Naive B cell (primary cell): ENCODE results near the gene RSRP1. TPM values are rescaled to one million over a fixed set of nuclear protein-coding genes. Genes with fewer than 3 reads are reported as not detected.
"Not testable (repeated sequence)": the region's sequence is repeated elsewhere in the genome, so short reads cannot be mapped to it uniquely, and the experiment has no call there.

ENCODE experiments used
- ATAC-seq, 2 donors: fragments of 150-1000 bp; cut with Tn5 transposase; 2 replicates each; pipeline ENCODE4 v1.10.0; 2021; ENCODE audit warnings: low read depth in 2 of 2, mild to moderate bottlenecking in 2 of 2, moderate library complexity in 2 of 2
- DNase-seq: peaks from one replicate; pipeline ENCODE4 v3.0.0; 2022
- H3K27ac Mint-ChIP-seq, 6 donors: one replicate each; pipeline ENCODE4 v1.8.0; 2020 to 2022; ENCODE audit warnings: mild to moderate bottlenecking in 6 of 6, mixed read lengths in 6 of 6, moderate library complexity in 5 of 6, inconsistent platforms in 2 of 6
- H3K27me3 Mint-ChIP-seq, 3 donors: one replicate each; pipeline ENCODE4 v1.8.0; 2021 to 2022; ENCODE audit warnings: mixed read lengths in 3 of 3, mild to moderate bottlenecking in 1 of 3
- H3K36me3 Mint-ChIP-seq, 2 donors: one replicate each; pipeline ENCODE4 v1.8.0; 2020 to 2022; ENCODE audit warnings: mixed read lengths in 2 of 2, inconsistent platforms in 1 of 2, mild to moderate bottlenecking in 1 of 2
- H3K4me1 Mint-ChIP-seq, 3 donors: one replicate each; pipeline ENCODE4 v1.8.0; 2020 to 2022; ENCODE audit warnings: mixed read lengths in 3 of 3, inconsistent platforms in 1 of 3, mild to moderate bottlenecking in 1 of 3, moderate library complexity in 1 of 3
- H3K4me3 Mint-ChIP-seq, 8 donors: one replicate each; pipeline ENCODE4 v1.8.0; 2020 to 2022; ENCODE audit warnings: mild to moderate bottlenecking in 8 of 8, mixed read lengths in 8 of 8, moderate library complexity in 8 of 8, inconsistent platforms in 2 of 8
- H3K9me3 Mint-ChIP-seq, 7 donors: one replicate each; pipeline ENCODE4 v1.8.0; 2020 to 2022; ENCODE audit warnings: mixed read lengths in 7 of 7, mild to moderate bottlenecking in 5 of 7, inconsistent platforms in 2 of 7, moderate library complexity in 1 of 7
- polyA plus RNA-seq, 6 donors: library from polyadenylated mRNA; unstranded; fragments of 300-500 nt; fragmentation: Illumina TruSeq; gene quantifications; one replicate each; pipeline ENCODE4 v1.2.3, GENCODE V29; 2021; ENCODE audit warnings: low read depth in 6 of 6

The RSRP1 gene
- polyA plus RNA-seq, 6 donors from 2014 or later, result 34.2 to 78.0 (median 68.9) TPM

DNA sequence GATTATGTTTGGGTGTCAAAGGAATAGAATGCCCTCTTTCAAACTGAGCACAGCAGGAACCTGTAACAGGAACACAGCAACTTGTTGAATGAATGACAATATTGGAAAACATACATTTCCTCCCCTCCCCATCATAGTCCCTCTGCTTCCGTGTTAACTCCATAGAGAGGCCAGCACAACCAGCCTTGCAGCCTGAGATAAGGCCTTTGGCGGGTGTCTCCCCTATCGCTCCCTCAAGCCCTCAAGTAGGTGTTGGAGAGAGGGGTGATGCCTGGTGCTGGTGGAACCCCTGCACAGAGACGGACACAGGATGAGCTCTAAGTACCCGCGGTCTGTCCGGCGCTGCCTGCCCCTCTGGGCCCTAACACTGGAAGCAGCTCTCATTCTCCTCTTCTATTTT is 25.0 kb upstream of the RSRP1 start, which contains the start of gene RHD:
Gene RHD (plus strand): TSS at position 272 of the 400 bp plus-strand sequence. CDS start 39 bp downstream, at position 311.
- peaks cover 0 to 12% (median 10%) of the 10 kb centered on the region in 3 donors for H3K4me1 Mint-ChIP-seq
- not testable (repeated sequence) for ATAC-seq, H3K36me3 Mint-ChIP-seq, H3K9me3 Mint-ChIP-seq, H3K27me3 Mint-ChIP-seq, DNase-seq, H3K27ac Mint-ChIP-seq, H3K4me3 Mint-ChIP-seq

DNA sequence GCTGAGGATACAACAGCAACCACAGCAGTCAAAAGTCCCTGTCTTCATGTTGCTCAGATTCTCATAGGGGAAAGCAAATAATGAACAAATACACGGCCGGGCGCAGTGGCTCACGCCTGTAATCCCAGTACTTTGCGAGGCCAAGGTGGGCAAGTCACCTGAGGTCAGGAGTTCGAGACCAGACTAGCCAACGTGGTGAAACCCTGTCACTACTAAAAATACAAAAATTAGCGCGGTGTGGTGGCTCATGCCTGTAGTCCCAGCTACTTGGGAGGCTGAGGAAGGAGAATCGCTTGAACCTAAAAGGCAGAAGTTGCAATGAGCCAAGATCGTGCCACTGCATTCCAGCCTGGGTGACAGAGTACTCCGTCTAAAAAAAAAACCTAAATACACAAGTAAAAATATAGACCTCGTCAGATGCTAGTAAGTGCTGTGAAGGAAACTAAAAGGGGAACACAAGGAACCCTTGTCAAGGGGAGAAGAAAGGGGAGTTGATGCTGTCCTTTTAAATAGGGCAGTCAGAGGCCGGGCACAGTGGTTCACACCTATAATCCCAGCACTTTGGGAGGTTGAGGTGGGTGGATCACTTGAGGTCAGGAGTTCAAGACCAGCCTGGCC is 21.0 kb upstream of the RSRP1 start:
- not testable (repeated sequence) for DNase-seq, H3K27me3 Mint-ChIP-seq, ATAC-seq, H3K9me3 Mint-ChIP-seq, H3K36me3 Mint-ChIP-seq
- H3K27ac Mint-ChIP-seq, result peak overlapping the region; percentile 82 to 96 (median 90)
- H3K4me1 Mint-ChIP-seq, result peaks cover 0 to 27% (median 11%) of the 10 kb centered on the region in 3 donors
- H3K4me3 Mint-ChIP-seq, result peak overlapping the region; percentile 72 to 95 (median 90)

DNA sequence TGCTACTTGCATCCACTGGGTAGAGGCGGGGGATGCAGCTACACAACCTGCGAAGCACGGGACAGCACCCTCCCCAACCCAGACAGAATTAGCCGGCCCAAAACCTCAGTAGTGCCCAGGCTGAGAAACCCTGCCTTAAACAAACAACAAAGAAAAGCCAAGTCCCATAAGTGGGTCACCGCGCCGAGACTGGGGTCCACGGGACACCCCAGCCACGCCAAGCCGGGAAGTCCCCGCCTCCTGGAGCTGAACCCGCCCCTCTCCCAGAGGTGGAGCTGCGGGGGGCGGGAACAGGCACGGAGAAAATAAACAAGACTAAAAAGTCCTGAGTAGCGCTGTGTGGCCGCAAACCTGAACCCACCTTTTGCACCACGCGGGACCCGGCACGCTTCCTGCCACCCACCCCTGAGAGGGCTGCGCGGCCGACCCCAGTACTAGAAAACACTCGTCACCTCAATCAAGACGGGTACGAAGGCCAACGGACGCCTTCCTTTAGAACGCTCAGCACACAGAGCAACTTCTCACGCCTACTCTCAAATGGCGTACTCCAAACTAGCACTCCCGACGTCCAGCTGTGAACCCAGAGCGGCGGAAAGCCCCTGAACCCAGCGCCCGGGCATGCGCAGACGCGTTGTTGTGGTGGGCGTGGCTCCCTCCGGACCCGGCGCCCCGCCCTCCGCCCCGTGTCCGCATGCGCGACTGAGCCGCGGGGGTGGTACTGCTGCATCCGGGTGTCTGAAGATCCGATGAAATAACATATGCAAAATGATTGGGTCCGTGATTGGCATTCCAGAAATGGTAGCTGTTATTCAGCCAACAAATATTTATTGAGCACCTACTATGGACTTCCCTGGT is 20.3 kb upstream of the RSRP1 start:
- not testable (repeated sequence) for H3K9me3 Mint-ChIP-seq, H3K36me3 Mint-ChIP-seq, H3K27me3 Mint-ChIP-seq
- Mint-ChIP-seq H3K27ac (peak overlapping the region; percentile 82 to 96 (median 90)), H3K4me1 (peaks cover 0 to 33% (median 16%) of the 10 kb centered on the region in 3 donors), H3K4me3 (peak overlapping the region; percentile 72 to 99 (median 90))
- peak; percentile 84 for ATAC-seq
- peak; percentile 88 for DNase-seq

DNA sequence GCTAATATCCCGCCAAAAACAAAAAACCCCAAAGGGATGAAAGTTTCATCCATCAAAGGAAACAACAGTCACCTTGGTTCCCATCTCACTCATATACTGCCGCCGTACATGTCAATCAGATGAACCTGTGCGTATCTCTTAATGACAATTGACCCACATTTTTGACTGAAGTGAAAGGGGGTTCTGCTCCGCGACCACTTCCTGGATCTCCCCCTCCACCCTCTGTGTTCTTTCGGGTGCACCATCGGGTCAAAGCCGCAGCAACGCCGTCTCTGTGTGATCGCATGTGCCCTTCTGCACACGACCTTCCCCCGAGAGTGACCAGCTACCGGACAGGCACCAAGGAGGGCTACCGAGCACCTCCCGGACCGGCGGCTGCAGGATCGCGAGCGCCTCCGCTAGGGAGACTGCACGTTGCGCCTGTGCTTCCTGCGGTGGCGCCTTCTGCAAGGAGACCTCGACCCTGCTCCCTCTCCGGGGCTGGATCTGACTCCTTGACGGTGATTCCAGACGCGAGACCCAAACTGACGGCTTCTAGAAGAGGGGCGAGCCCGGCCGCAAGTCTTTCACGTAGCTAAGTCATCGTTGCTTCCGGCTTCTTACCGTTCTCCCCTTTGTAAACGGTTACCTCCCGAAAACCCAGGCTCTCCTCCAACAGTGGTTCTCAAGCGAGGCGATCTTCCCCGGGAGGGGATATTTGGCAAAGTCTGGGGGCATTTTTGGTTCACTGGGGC is 19.5 kb upstream of the RSRP1 start:
- peak; percentile 12 to 17 for ATAC-seq
- not testable (repeated sequence) for H3K9me3 Mint-ChIP-seq

DNA sequence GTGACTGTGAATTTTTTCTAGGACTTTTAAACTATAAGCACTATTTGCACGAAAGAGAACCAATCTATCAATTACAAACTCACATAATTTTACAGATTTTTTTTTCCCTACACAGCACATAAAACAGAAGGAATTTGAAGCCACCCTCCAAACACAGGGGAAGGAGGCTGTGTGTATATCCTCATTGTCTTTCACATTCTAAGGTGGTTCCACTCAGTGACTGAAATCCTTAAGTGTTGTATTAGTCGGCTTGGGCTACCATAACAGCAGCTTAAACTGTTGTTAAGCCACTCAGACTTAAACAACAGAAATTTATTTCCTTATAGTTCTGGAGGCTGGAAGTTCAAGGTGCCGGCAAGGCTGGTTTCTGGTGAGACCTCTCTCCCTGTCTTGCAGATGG is 13.1 kb upstream of the RSRP1 start:
- not testable (repeated sequence) for H3K4me3 Mint-ChIP-seq, H3K9me3 Mint-ChIP-seq, H3K27me3 Mint-ChIP-seq, ATAC-seq, H3K36me3 Mint-ChIP-seq, H3K27ac Mint-ChIP-seq, DNase-seq
- H3K4me1 Mint-ChIP-seq, result peaks cover 10 to 45% (median 14%) of the 10 kb centered on the region in 3 donors

More for the DNA sequence above, 19.5 kb upstream of the RSRP1 start:
- H3K27me3 Mint-ChIP-seq, H3K36me3 Mint-ChIP-seq, DNase-seq: not testable (repeated sequence)
- Mint-ChIP-seq H3K27ac (peak overlapping the region in 5 of 6 donors; percentile 67 to 96 (median 89)), H3K4me1 (peaks cover 0 to 37% (median 16%) of the 10 kb centered on the region in 3 donors), H3K4me3 (peak overlapping the region; percentile 76 to 100 (median 93))

DNA sequence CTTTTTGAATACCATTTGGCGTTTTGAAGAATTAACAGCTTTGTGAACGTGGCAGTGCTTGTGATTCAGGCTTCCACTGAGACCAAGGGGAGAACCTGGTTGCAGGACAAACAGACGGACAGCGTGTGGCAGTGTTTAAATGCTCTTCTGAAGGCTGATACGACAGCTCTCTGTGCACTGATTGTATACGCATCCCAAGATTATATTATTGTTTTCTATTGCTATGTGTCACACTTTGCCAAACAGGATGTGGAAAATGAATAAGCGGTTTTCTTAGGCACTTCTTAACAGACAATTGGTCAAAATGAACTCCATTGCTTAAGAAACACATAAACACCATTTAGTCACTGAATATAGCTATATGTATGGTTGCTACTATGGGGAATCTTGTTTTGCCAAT is 12.6 kb upstream of the RSRP1 start:
- H3K4me3 Mint-ChIP-seq, H3K27me3 Mint-ChIP-seq, H3K9me3 Mint-ChIP-seq, DNase-seq, H3K36me3 Mint-ChIP-seq: not testable (repeated sequence)
- H3K4me1 Mint-ChIP-seq, result peaks cover 13 to 46% (median 14%) of the 10 kb centered on the region in 3 donors
- H3K27ac Mint-ChIP-seq, result peak overlapping the region in 1 of 6 donors; percentile 6
- ATAC-seq, result peak in 1 of 2 donors; percentile 16

DNA sequence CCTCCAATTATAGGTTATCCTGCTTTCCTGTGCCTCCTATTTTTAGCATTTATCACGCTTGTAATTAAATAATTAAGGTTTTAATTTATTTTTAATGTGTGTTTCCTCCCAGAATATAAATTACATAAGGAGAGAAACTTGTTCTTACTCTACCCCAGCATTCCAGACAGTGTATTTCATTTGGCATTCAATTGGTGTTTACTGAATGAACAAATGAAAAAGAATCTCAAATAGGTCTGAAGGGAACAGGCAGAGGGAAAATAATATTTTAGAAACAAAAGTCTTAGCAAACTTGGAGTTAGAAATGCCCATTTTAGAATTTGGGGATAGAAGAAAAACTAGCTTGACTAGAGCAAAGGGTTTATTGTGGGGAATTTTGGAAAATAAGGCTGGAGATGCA is 9.9 kb upstream of the RSRP1 start:
- DNase-seq (no peak), ATAC-seq (no peak)
- Mint-ChIP-seq H3K9me3 (no peaks in the 10 kb centered on the region), H3K27me3 (no peaks in the 10 kb centered on the region), H3K36me3 (no peaks in the 10 kb centered on the region), H3K4me3 (no peak overlapping the region), H3K27ac (no peak overlapping the region), H3K4me1 (peaks cover 8 to 47% (median 20%) of the 10 kb centered on the region in 3 donors)

DNA sequence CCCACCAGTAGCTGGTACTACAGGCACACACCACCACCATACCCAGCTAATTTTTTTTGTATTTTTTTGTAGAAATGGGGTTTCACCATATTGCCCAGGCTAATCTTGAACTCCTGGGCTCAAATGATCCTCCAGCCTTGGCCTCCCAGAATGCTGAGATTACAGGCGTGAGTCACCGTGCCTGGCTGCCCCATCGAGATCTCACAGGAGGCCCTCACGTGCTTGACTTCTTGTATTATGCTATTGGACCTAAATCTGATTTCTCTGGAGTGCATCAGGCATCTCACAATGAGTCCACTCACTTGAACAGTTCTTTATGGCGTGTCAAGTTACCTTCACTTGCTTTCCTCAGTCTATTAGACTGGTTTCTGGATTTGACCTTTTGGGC is 9.3 kb upstream of the RSRP1 start:
- H3K27me3 Mint-ChIP-seq, result no peaks in the 10 kb centered on the region
- ATAC-seq (no peak), DNase-seq (no peak)
- no peaks in the 10 kb centered on the region for H3K9me3 Mint-ChIP-seq
- H3K36me3 Mint-ChIP-seq, result no peaks in the 10 kb centered on the region
- H3K4me3 Mint-ChIP-seq, result no peak overlapping the region
- peaks cover 8 to 52% (median 23%) of the 10 kb centered on the region in 3 donors for H3K4me1 Mint-ChIP-seq
- H3K27ac Mint-ChIP-seq, result peak overlapping the region in 2 of 6 donors; percentile 63 to 78

DNA sequence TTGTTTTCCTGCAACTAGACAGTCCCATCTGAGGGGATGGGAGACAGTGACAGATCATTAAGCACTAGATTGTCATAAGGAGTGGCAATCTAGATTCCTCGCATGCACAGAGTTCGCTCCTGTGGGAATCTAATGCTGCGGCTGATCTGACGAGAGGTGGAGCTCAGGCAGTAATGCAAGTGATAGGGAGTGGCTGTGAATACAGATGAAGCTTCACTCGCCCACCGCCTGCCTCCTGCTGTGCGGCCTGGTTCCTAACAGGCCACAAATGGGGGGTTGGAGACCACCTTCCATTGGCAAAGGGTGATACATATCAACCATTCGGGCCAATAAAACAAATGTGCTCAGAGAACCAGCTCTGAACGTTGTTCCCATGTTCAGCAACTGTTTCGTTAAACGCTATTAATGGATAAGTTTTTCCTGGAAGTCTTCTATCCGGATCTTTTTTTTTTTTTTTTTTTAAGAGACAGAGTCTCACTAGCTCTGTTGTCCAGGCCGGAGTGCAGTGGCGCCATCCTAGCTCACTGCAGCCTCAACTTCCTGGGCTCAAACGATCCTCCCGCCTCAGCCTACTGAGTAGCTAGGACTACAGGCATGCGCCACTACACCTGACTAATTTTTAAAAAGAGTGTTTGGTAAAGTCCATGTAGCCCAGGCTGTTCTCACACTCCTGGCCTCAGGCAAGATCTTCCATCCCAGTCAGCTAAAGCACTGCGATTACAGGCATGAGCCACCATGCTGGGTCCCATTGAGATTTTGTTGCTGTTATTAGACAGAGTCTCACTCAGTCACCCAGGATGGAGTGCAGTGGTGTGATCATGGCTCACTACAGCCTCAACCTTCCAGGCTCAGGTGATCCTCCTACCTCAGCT is 8.7 kb upstream of the RSRP1 start:
- Mint-ChIP-seq H3K36me3 (no peaks in the 10 kb centered on the region), H3K27me3 (no peaks in the 10 kb centered on the region), H3K27ac (peak overlapping the region in 3 of 6 donors; percentile 63 to 78 (median 75)), H3K9me3 (no peaks in the 10 kb centered on the region), H3K4me3 (no peak overlapping the region), H3K4me1 (peaks cover 6 to 52% (median 23%) of the 10 kb centered on the region in 3 donors)
- DNase-seq, result no peak
- ATAC-seq, result no peak

DNA sequence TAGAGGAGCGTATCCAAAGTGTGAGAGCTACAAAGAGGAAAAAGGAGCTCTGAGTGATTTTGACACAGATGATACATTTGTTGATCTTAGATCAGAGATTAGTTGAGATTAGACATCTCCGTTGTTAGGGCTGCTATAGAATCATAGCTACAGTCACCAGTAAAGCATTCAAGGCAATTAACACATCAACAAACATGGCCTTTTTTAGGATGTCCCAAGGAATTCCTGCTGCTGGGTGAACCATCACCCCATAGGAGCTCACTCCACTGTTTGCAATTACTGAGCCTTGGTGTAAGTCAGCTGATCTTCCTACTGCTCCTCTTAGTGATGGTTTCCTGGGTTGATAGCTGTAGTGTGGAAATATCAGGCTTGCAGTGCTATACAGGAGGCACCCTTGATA is 6.7 kb upstream of the RSRP1 start:
- no peaks in the 10 kb centered on the region for H3K27me3 Mint-ChIP-seq
- no peak overlapping the region for H3K4me3 Mint-ChIP-seq
- no peaks in the 10 kb centered on the region for H3K9me3 Mint-ChIP-seq
- H3K27ac Mint-ChIP-seq, result no peak overlapping the region
- no peak for ATAC-seq
- no peaks in the 10 kb centered on the region for H3K36me3 Mint-ChIP-seq
- no peak for DNase-seq
- H3K4me1 Mint-ChIP-seq, result peaks cover 0 to 42% (median 20%) of the 10 kb centered on the region in 3 donors

DNA sequence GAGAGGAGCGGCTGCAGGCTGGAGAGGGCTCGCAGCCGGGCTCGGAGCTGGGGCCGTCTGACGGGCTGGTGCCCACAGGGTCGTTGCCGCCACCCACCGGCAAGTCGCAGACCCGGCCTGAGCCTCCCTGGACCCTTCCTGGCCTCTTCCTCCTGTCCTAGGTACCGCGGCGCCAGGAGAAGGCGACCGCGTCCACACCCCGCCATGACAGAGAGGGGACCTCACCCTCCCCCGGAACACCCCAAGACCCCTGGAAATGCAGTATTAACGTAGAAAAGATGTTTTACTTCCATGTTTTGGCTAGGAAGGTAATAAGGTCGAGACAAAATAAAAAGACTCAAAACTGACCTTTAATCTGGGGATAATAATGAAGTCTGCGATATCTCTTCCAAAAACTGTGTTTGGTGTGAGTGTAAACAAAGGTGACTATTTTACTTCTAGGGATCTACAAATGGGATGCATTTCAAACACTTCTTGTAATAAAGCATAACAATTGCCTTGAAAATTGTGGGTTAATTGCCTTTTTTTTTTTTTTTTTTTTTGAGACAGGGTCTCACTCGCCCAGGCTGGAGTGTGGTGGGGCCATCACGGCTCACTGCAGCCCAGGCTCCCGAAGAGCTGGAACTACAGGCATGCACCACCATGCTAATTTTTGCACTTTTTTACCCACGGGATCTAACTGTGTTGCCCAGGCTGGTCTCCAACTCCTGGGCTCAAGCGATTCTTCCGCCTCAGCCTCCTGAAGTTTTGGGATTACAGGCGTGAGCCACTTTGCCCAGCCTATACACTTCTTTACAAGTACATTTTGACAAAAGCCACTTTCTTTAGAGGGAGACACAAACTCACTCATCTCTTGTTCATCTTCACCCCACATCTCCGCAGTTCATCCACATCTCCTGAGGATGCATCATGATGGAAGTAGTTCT is 838 bp upstream of the RSRP1 start:
- DNase-seq (no peak), ATAC-seq (peak; percentile 34 to 45)
- Mint-ChIP-seq H3K4me1 (peaks cover 24 to 54% (median 49%) of the 10 kb centered on the region in 3 donors), H3K4me3 (peak overlapping the region; percentile 95 to 99 (median 98)), H3K36me3 (peaks cover 0 to 16% of the 10 kb centered on the region in 2 donors), H3K9me3 (no peaks in the 10 kb centered on the region), H3K27ac (peak overlapping the region; percentile 83 to 100 (median 100)), H3K27me3 (no peaks in the 10 kb centered on the region)

DNA sequence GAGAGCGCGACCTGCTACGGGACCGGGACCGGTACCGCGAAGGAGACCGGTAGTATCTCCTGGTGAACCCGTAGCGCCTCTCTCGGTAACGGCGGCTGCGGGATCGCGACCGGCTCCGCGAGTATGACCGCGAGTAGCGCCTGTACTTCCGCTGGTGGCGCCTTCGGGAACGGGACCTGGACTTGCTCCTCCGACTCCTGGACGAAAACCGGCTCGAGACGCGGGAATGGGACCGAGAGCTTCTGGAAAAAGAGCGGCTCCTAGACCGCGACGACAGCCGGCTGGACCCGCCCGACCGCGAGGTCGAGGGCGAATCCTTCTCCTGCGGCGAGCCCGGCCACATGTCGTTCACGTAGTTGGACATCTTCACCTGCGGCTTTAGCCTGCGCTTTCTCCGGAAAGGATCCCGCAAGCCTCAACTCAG is 642 bp downstream of the RSRP1 start:
- Mint-ChIP-seq H3K27ac (peak overlapping the region; percentile 99 to 100 (median 100)), H3K36me3 (peaks cover 0 to 16% of the 10 kb centered on the region in 2 donors), H3K27me3 (no peaks in the 10 kb centered on the region), H3K4me1 (peaks cover 22 to 56% (median 49%) of the 10 kb centered on the region in 3 donors), H3K4me3 (peak overlapping the region; percentile 95 to 99 (median 98)), H3K9me3 (no peaks in the 10 kb centered on the region)
- ATAC-seq, result no peak
- no peak for DNase-seq
